HG02571 (cell line): ENCODE results near the gene LDB2.
"Not testable (repeated sequence)": the region's sequence is repeated elsewhere in the genome, so short reads cannot be mapped to it uniquely, and the experiment has no call there.

ENCODE experiments used
- ATAC-seq: cut with Tn5 transposase; IDR thresholded peaks from one replicate; pipeline ENCODE4 v1.9.1; 2021; ENCODE audit warnings: mild to moderate bottlenecking, moderate library complexity; ENCODE audit not compliant: unreplicated experiment

LDB2 gene

GRCh38 chr4:16663307-16663706 lies 235.1 kb downstream of the LDB2 start:
- no peak for ATAC-seq

- no peak for ATAC-seq
Measured at GRCh38 chr4:16661813-16662212, 236.6 kb downstream of the LDB2 start.

GRCh38 chr4:16660656-16661055 lies 237.8 kb downstream of the LDB2 start:
- ATAC-seq, result no peak

- no peak for ATAC-seq
Measured at GRCh38 chr4:16659694-16660093, 238.8 kb downstream of the LDB2 start.

- ATAC-seq, result no peak
Measured at GRCh38 chr4:16659079-16659478, 239.4 kb downstream of the LDB2 start.

GRCh38 chr4:16658183-16658582 lies 240.3 kb downstream of the LDB2 start:
- no peak for ATAC-seq

GRCh38 chr4:16655111-16655510 lies 243.3 kb downstream of the LDB2 start:
- ATAC-seq, result no peak

GRCh38 chr4:16652732-16653305 lies 245.6 kb downstream of the LDB2 start:
- ATAC-seq, result no peak

GRCh38 chr4:16646459-16646858 lies 252.0 kb downstream of the LDB2 start:
- ATAC-seq, result no peak

GRCh38 chr4:16643893-16644292 lies 254.6 kb downstream of the LDB2 start:
- no peak for ATAC-seq

- no peak for ATAC-seq
Measured at GRCh38 chr4:16642897-16643296, 255.5 kb downstream of the LDB2 start.

GRCh38 chr4:16641971-16642370 lies 256.5 kb downstream of the LDB2 start:
- no peak for ATAC-seq

GRCh38 chr4:16636912-16637630 lies 261.4 kb downstream of the LDB2 start:
- no peak for ATAC-seq

- no peak for ATAC-seq
Measured at GRCh38 chr4:16636304-16636703, 262.1 kb downstream of the LDB2 start.

- ATAC-seq, result not testable (repeated sequence)
Measured at GRCh38 chr4:16629274-16629673, 269.2 kb downstream of the LDB2 start.

GRCh38 chr4:16628835-16629234 lies 269.6 kb downstream of the LDB2 start:
- not testable (repeated sequence) for ATAC-seq

GRCh38 chr4:16627999-16628398 lies 270.4 kb downstream of the LDB2 start:
- no peak for ATAC-seq

- ATAC-seq, result no peak
Measured at GRCh38 chr4:16626945-16627344, 271.5 kb downstream of the LDB2 start.

GRCh38 chr4:16622826-16623225 lies 275.6 kb downstream of the LDB2 start:
- ATAC-seq, result no peak

- ATAC-seq, result no peak
Measured at GRCh38 chr4:16617435-16617834, 281.0 kb downstream of the LDB2 start.

- ATAC-seq, result no peak
Measured at GRCh38 chr4:16617011-16617410, 281.4 kb downstream of the LDB2 start.

- no peak for ATAC-seq
Measured at GRCh38 chr4:16609170-16609758, 289.2 kb downstream of the LDB2 start.
